Thyroid gland (tissue), 4 donors: ENCODE results near the gene PHF21B. TPM values are rescaled to one million over a fixed set of nuclear protein-coding genes. Genes with fewer than 3 reads are reported as not detected.
A peak's percentile ranks its signal among the peaks of the same experiment; 100 is the strongest.

Experiments
- DNase-seq, 2 donors: peaks; one replicate each; pipeline ENCODE4 v3.0.0-alpha.2; 2019
- H3K27ac ChIP-seq, 3 donors: fragments of 200-600 bp; sonication (generic); 1 replicate in 2 of 3; 2 replicates in 1 of 3; pipeline ENCODE4 v1.5.1; 2016 to 2019; ENCODE audit warnings: mild to moderate bottlenecking in 1 of 3, moderate library complexity in 1 of 3
- H3K27me3 ChIP-seq: fragments of 200-600 bp; sonication (generic); one replicate; pipeline ENCODE4 v1.5.1; 2019
- H3K36me3 ChIP-seq, 2 donors: fragments of 200-600 bp; sonication (generic); one replicate each; pipeline ENCODE4 v1.5.1; 2016 to 2019
- H3K4me1 ChIP-seq, 2 donors: fragments of 200-600 bp; sonication (generic); one replicate each; pipeline ENCODE4 v1.5.1; 2017 to 2019
- H3K4me3 ChIP-seq, 3 donors: fragments of 200-600 bp; sonication (generic); replicated peaks in 1 of 3; 1 replicate in 2 of 3; 2 replicates in 1 of 3; pipeline ENCODE4 v1.5.1; 2016; ENCODE audit warnings: mild to moderate bottlenecking in 1 of 3
- H3K9me3 ChIP-seq: fragments of 200-600 bp; sonication (generic); one replicate; pipeline ENCODE4 v1.5.1; 2017
- POLR2A ChIP-seq, 2 donors: fragments of 450-650 bp; IDR thresholded peaks; one replicate each; pipeline ENCODE4 v1.6.1; 2017; ENCODE audit warnings: antibody characterized with exemption in 2 of 2, mild to moderate bottlenecking in 2 of 2, moderate library complexity in 1 of 2
- WGBS, 2 donors: methylation state at CpG; one replicate each; pipeline ENCODE4 v1.1.5; 2017; 5-methylcytosine and 5-hydroxymethylcytosine counted together
- intact Hi-C: fragments of 100-400 bp; cut with DNase I; formaldehyde crosslinking; loops from one replicate; pipeline ENCODE4 v1.15.1; 2023
- total RNA-seq, 4 donors: library from RNA; depleted of rRNA; stranded (reverse); fragments of >200 nt; gene quantifications; one replicate each; pipeline ENCODE4 v1.2.3, GENCODE V29; 2016
- TF ChIP-seq, protein P1 (sequence below), 6 experiments: fragments of 200-600 bp in 3 of 6; fragments of 450-650 bp in 3 of 6; sonication (generic) in 3 of 6; IDR thresholded peaks; one replicate each; pipeline ENCODE4 v1.5.1; 2016 to 2019; ENCODE audit warnings: antibody characterized with exemption in 6 of 6, mild to moderate bottlenecking in 2 of 6, inconsistent platforms in 1 of 6, moderate library complexity in 1 of 6

The PHF21B gene
- total RNA-seq, 4 donors from 2014 or later: 0.33 to 8.9 (median 2.2) TPM

DNA sequence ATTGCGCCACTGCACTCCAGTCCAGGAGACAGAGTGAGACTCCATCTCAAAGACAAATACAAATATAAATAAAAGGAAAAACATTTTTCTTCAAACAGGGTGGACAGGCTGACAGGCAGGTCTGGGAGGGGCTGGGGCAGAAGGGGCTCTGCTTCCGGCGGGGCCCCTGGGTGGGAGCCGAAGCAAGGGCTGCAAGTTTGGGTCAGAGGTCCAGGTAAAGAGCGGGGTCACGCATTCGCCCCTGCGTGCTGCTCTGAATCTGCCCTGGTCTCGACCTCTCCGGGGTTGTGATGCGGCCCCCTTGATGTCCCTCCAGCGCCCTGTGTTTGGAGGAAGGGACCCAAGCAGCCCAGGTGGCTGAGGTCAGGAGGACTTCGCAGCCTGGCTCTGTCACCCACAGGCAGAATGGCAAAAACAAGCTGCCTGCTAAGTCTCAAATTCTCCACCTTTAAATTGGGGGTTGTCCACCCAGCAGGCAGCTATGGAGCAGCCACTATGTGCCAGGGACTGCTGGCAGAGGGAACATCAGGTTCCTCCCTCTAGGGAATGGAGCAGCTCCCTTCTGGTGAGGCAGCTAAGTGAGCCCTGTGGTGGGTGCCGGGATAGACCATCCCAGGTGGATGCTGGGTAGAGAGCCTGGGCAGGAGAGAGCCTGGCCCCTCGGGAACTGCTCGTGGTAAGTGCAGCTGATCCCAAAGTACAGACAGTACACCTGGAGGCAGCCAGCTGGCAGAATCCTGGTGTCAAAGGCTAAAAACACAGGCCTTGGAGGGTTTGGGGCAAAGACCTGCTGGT lies 10.3 kb upstream of the PHF21B start:
- Histone ChIP-seq H3K36me3 (no peaks in the 10 kb centered on the region), H3K9me3 (no peaks in the 10 kb centered on the region), H3K4me3 (no peak overlapping the region), H3K27me3 (no peaks in the 10 kb centered on the region), H3K27ac (no peak overlapping the region), H3K4me1 (no peaks in the 10 kb centered on the region)
- TF ChIP-seq, protein P1, sequence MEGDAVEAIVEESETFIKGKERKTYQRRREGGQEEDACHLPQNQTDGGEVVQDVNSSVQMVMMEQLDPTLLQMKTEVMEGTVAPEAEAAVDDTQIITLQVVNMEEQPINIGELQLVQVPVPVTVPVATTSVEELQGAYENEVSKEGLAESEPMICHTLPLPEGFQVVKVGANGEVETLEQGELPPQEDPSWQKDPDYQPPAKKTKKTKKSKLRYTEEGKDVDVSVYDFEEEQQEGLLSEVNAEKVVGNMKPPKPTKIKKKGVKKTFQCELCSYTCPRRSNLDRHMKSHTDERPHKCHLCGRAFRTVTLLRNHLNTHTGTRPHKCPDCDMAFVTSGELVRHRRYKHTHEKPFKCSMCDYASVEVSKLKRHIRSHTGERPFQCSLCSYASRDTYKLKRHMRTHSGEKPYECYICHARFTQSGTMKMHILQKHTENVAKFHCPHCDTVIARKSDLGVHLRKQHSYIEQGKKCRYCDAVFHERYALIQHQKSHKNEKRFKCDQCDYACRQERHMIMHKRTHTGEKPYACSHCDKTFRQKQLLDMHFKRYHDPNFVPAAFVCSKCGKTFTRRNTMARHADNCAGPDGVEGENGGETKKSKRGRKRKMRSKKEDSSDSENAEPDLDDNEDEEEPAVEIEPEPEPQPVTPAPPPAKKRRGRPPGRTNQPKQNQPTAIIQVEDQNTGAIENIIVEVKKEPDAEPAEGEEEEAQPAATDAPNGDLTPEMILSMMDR (IDR thresholded peaks at IDR 0.05): no peak
- no peak for TF ChIP-seq POLR2A (IDR thresholded peaks at IDR 0.05)
- intact Hi-C loops: no loop called here
- 62 to 68% methylated on average over 14 to 15 of the region's 16 CpGs for WGBS, 2 donors
- no peak for DNase-seq

DNA sequence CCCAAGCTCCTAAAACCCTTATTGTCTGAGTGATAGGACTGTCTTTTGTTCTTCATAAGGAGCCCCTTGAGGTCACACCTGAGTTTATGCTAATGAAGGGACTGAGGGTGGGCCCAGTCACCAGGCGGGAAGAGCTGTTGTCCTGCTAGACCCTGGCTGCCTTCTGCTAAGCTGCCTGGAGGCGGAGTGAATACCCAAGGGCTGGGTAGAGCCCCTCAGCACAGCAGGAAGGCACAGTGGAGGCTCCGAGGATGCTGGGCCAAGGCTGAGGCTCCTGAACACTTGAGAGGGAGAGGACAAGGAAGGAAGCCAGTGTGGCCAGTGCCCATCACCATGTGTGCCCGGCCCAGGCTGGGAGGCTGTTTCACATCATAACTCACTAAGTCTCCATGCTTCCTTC lies 4.8 kb upstream of the PHF21B start:
- no peak overlapping the region for H3K27ac ChIP-seq
- no peak overlapping the region for H3K4me3 ChIP-seq
- TF ChIP-seq POLR2A (IDR thresholded peaks at IDR 0.05): no peak
- TF ChIP-seq, protein P1 (IDR thresholded peaks at IDR 0.05): no peak
- 48 to 51% methylated on average over 3 to 4 of the region's 4 CpGs for WGBS, 2 donors
- intact Hi-C loops: no loop called here
- no peaks in the 10 kb centered on the region for H3K36me3 ChIP-seq
- no peaks in the 10 kb centered on the region for H3K27me3 ChIP-seq
- H3K9me3 ChIP-seq: no peaks in the 10 kb centered on the region
- DNase-seq: no peak
- peaks cover 6 to 8% of the 10 kb centered on the region in 2 donors for H3K4me1 ChIP-seq

DNA sequence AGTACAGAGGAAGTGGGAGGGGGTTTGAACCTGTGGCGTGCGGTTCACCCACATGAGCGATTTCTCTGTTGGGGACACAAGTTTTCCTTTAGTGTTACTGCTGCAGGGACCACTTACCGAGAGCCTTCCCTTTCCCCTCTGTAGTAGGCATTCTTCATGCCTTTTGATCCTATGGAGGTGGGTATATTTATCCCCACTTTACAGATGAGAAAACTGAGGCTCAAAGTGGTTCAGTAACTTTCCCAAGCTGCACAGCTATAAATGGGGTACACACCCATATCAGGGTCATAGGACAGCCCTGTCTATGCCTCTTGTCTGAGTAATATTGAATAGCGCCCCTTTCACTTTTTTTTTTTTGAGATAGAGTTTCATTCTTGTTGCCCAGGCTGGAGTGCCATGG lies 3.3 kb upstream of the PHF21B start:
- no peak overlapping the region for H3K4me3 ChIP-seq
- intact Hi-C loops: no loop called here
- TF ChIP-seq, protein P1 (IDR thresholded peaks at IDR 0.05): no peak
- no peak for TF ChIP-seq POLR2A (IDR thresholded peaks at IDR 0.05)
- H3K36me3 ChIP-seq: no peaks in the 10 kb centered on the region
- no peak overlapping the region for H3K27ac ChIP-seq
- H3K4me1 ChIP-seq: peaks cover 15 to 16% of the 10 kb centered on the region in 2 donors
- H3K9me3 ChIP-seq: no peaks in the 10 kb centered on the region
- DNase-seq: no peak
- no peaks in the 10 kb centered on the region for H3K27me3 ChIP-seq
- 83 to 84% methylated on average over 5 of the region's 5 CpGs for WGBS, 2 donors

- H3K27me3 ChIP-seq: no peaks in the 10 kb centered on the region
- intact Hi-C loops: no loop called here
- WGBS, 2 donors: 1 to 2% methylated on average over 17 of the region's 17 CpGs
Observed at GRCh38 chr22:45010532-45010900, 711 bp upstream of the PHF21B start.

More at GRCh38 chr22:45010532-45010900, 711 bp upstream of the PHF21B start:
- DNase-seq: peak in 1 of 2 donors; percentile 3
- TF ChIP-seq POLR2A (IDR thresholded peaks at IDR 0.05): no peak
- TF ChIP-seq, protein P1 (IDR thresholded peaks at IDR 0.05): no peak
- peaks cover 15 to 25% of the 10 kb centered on the region in 2 donors for H3K4me1 ChIP-seq
- no peaks in the 10 kb centered on the region for H3K36me3 ChIP-seq
- H3K27ac ChIP-seq: no peak overlapping the region
- peak overlapping the region in 2 of 3 donors; percentile 30 to 55 for H3K4me3 ChIP-seq
- H3K9me3 ChIP-seq: no peaks in the 10 kb centered on the region
